ENCODE results near the gene CENPQ. TPM values are rescaled to one million over a fixed set of nuclear protein-coding genes. Genes with fewer than 3 reads are reported as not detected.

The CENPQ gene
- total RNA-seq, 1 experiment from 2014 or later, result 9.7 TPM

DNA sequence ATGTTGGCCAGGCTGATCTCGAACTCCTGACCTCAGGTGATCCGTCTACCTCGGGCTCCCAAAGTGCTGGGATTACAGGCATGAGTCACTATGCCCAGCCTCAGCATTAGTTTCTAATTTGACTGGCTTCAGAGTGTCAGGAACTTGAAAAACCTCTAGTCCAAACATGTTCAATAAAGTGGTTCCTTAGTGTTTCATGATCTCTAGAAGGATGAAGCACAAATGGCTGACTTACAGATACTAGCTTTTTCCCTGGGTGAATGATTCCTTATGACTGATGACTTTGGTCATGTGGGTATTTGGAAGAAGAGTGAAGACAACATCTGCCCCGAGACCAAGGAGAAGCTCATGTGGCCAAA, 53.0 kb downstream of the CENPQ start:
- no peaks in the 10 kb centered on the region for H4K20me1 ChIP-seq (ENCODE audit: low read length)
- POLR2A ChIA-PET (ENCODE audit: unreplicated experiment), result no interaction called here
- peak overlapping the region; percentile 81 for H3K27ac ChIP-seq (ENCODE audit: low read length)
- intact Hi-C loops (cut with micrococcal nuclease), result no loop called here
- H3K4me1 ChIP-seq (ENCODE audit: insufficient read depth, low read length), result peaks cover 34% of the 10 kb centered on the region
- H3K4me2 ChIP-seq (ENCODE audit: low read length), result peak overlapping the region; percentile 72; the same call in 1 of the 2 replicates
- H3K9me2 ChIP-seq (replicated peaks; ENCODE audit: low read length), result no peaks in the 10 kb centered on the region
- H3K36me3 ChIP-seq (ENCODE audit: low read depth, low read length), result no peaks in the 10 kb centered on the region
- CTCF ChIA-PET, result interaction anchor here (0.6 kb wide), 1 partner anchor 63 kb away, joined by 3 read pairs; no protein-coding TSS in a partner anchor
- H3K9ac ChIP-seq (ENCODE audit: low read length), result peak overlapping the region; percentile 28; the same call in 1 of the 2 replicates
- no TSS peak for BruUV-seq (replicated peaks)
- no peak for ATAC-seq
- no peaks in the 10 kb centered on the region for H3K79me2 ChIP-seq (ENCODE audit: low read length)
- no peaks in the 10 kb centered on the region for H3K27me3 ChIP-seq (ENCODE audit: low read length)
- no peaks in the 10 kb centered on the region for H3K9me3 ChIP-seq (ENCODE audit: low read length)
- TF ChIP-seq EZH2 (IDR thresholded peaks at IDR 0.05; ENCODE audit: low read length, unreplicated experiment), result no peak
- TF ChIP-seq, protein P1, sequence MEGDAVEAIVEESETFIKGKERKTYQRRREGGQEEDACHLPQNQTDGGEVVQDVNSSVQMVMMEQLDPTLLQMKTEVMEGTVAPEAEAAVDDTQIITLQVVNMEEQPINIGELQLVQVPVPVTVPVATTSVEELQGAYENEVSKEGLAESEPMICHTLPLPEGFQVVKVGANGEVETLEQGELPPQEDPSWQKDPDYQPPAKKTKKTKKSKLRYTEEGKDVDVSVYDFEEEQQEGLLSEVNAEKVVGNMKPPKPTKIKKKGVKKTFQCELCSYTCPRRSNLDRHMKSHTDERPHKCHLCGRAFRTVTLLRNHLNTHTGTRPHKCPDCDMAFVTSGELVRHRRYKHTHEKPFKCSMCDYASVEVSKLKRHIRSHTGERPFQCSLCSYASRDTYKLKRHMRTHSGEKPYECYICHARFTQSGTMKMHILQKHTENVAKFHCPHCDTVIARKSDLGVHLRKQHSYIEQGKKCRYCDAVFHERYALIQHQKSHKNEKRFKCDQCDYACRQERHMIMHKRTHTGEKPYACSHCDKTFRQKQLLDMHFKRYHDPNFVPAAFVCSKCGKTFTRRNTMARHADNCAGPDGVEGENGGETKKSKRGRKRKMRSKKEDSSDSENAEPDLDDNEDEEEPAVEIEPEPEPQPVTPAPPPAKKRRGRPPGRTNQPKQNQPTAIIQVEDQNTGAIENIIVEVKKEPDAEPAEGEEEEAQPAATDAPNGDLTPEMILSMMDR (conservative IDR thresholded peaks at IDR 0.05; ENCODE audit: low read depth, low read length), result no peak
- TF ChIP-seq EZH2phosphoT487 (IDR thresholded peaks at IDR 0.05; ENCODE audit: borderline replicate concordance, low read length), result no peak
- H3F3A ChIP-seq (ENCODE audit: low read length, unreplicated experiment), result peaks cover 4% of the 10 kb centered on the region
- peak; percentile 18 for DNase-seq
- H3K4me3 ChIP-seq (ENCODE audit: low read length), result peak overlapping the region; percentile 50; the same call in 1 of the 2 replicates
- H2AFZ ChIP-seq (ENCODE audit: low read length), result no peak overlapping the region

DNA sequence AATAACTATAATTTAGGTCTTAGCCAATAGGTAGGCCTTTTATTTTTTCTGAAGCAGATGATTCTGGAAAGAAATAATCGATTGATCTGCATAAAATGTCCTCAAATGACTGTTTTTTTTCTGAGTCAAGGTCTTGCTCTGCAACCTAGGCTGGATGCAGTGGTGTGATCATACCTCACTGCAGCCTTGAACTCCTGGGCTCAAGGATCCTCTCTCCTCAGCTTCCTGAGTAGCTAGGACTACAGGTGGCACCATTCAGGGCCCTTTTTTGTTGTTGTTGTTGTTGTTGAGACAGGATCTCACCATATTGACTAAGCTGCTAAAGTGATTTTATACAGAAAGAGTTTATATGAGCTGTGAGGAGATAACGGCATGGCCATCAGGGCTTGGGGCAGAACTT, 54.7 kb downstream of the CENPQ start:
- TF ChIP-seq, protein P1 (conservative IDR thresholded peaks at IDR 0.05; ENCODE audit: low read depth, low read length), result no peak
- TF ChIP-seq EZH2 (IDR thresholded peaks at IDR 0.05; ENCODE audit: low read length, unreplicated experiment), result no peak
- no peak for TF ChIP-seq EZH2phosphoT487 (IDR thresholded peaks at IDR 0.05; ENCODE audit: borderline replicate concordance, low read length)
- H3F3A ChIP-seq (ENCODE audit: low read length, unreplicated experiment), result peaks cover 4% of the 10 kb centered on the region
- H3K36me3 ChIP-seq (ENCODE audit: low read depth, low read length), result no peaks in the 10 kb centered on the region
- H3K27ac ChIP-seq (ENCODE audit: low read length), result no peak overlapping the region
- no peak overlapping the region for H2AFZ ChIP-seq (ENCODE audit: low read length)
- peaks cover 34% of the 10 kb centered on the region for H3K4me1 ChIP-seq (ENCODE audit: insufficient read depth, low read length)
- no peaks in the 10 kb centered on the region for H3K9me3 ChIP-seq (ENCODE audit: low read length)
- CTCF ChIA-PET, result no interaction called here
- ATAC-seq, result no peak
- H3K79me2 ChIP-seq (ENCODE audit: low read length), result no peaks in the 10 kb centered on the region
- no peaks in the 10 kb centered on the region for H3K27me3 ChIP-seq (ENCODE audit: low read length)
- no peaks in the 10 kb centered on the region for H3K9me2 ChIP-seq (replicated peaks; ENCODE audit: low read length)
- intact Hi-C loops (cut with micrococcal nuclease), result no loop called here
- H3K4me2 ChIP-seq (ENCODE audit: low read length), result no peak overlapping the region
- H4K20me1 ChIP-seq (ENCODE audit: low read length), result no peaks in the 10 kb centered on the region
- no peak overlapping the region for H3K9ac ChIP-seq (ENCODE audit: low read length)
- no peak overlapping the region for H3K4me3 ChIP-seq (ENCODE audit: low read length)
- DNase-seq, result no peak
- POLR2A ChIA-PET (ENCODE audit: unreplicated experiment), result no interaction called here
- BruUV-seq (replicated peaks), result no TSS peak

DNA sequence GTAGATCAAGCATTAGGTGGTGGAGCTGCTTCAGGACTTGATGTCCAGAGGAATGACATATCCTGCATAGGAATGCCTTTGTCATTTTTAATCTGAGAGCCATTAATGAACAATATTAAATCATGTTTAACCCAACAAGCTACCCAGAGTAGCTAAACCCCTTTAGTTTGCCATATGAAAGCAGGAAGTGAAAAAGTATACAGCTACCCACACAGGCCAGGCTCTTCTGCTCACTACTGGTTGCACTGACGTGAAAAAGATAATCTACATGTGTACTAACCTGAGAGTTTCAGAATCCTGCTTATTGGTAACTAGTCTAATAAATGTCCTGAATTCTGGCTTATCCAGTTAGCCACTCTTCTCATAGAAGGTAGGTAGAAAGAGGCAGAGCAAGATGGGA, 56.5 kb downstream of the CENPQ start:
- Histone ChIP-seq H3K9me3 (ENCODE audit: low read length) (no peaks in the 10 kb centered on the region), H3K36me3 (ENCODE audit: low read depth, low read length) (no peaks in the 10 kb centered on the region), H4K20me1 (ENCODE audit: low read length) (no peaks in the 10 kb centered on the region), H3K9ac (ENCODE audit: low read length) (no peak overlapping the region), H3K4me2 (ENCODE audit: low read length) (no peak overlapping the region), H3K4me1 (ENCODE audit: insufficient read depth, low read length) (peaks cover 17% of the 10 kb centered on the region), H3K79me2 (ENCODE audit: low read length) (no peaks in the 10 kb centered on the region), H3K9me2 (replicated peaks; ENCODE audit: low read length) (no peaks in the 10 kb centered on the region), H3K27ac (ENCODE audit: low read length) (no peak overlapping the region), H3K27me3 (ENCODE audit: low read length) (no peaks in the 10 kb centered on the region), H2AFZ (ENCODE audit: low read length) (no peak overlapping the region), H3K4me3 (ENCODE audit: low read length) (no peak overlapping the region), H3F3A (ENCODE audit: low read length, unreplicated experiment) (peaks cover 4% of the 10 kb centered on the region)
- no peak for DNase-seq
- no peak for ATAC-seq
- CTCF ChIA-PET, result no interaction called here
- intact Hi-C loops (cut with micrococcal nuclease), result no loop called here
- BruUV-seq (replicated peaks), result no TSS peak
- POLR2A ChIA-PET (ENCODE audit: unreplicated experiment), result no interaction called here
- TF ChIP-seq, protein P1 (conservative IDR thresholded peaks at IDR 0.05; ENCODE audit: low read depth, low read length), result no peak
- TF ChIP-seq EZH2 (IDR thresholded peaks at IDR 0.05; ENCODE audit: low read length, unreplicated experiment) (no peak), EZH2phosphoT487 (IDR thresholded peaks at IDR 0.05; ENCODE audit: borderline replicate concordance, low read length) (no peak)
